Astrocyte (in vitro differentiated cells and primary cell): ENCODE data around the gene DIP2A. TPM values are rescaled to one million over a fixed set of nuclear protein-coding genes. Genes with fewer than 3 reads are reported as not detected.
A peak's percentile ranks its signal among the peaks of the same experiment; 100 is the strongest.

Source experiments
- DNase-seq: peaks from one replicate; pipeline ENCODE4 v3.0.0-alpha.2; 2010; ENCODE audit warnings: low read depth
- FAIRE-seq: peaks from 2 replicates; lab custom pipeline; 2011; peaks lifted over from hg19 to GRCh38; lab: Jason Lieb, UNC
- H2AFZ ChIP-seq: 2 replicates; pipeline ENCODE4 v1.6.0; 2012; ENCODE audit warnings: low read depth, low read length, inconsistent platforms
- H3K27ac ChIP-seq: 2 replicates; pipeline ENCODE4 v1.5.1; 2011; ENCODE audit warnings: low read depth, low read length, inconsistent platforms
- H3K27me3 ChIP-seq: 2 replicates; pipeline ENCODE4 v1.6.0; 2011; ENCODE audit warnings: low read length, inconsistent platforms; ENCODE audit not compliant: insufficient read depth
- H3K36me3 ChIP-seq: 2 replicates; pipeline ENCODE4 v1.5.1; 2011; ENCODE audit warnings: low read length, inconsistent platforms; ENCODE audit not compliant: insufficient read depth
- H3K4me1 ChIP-seq: 2 replicates; pipeline ENCODE4 v1.5.1; 2011; ENCODE audit warnings: low read length, inconsistent platforms; ENCODE audit not compliant: insufficient read depth
- H3K4me2 ChIP-seq: 2 replicates; pipeline ENCODE4 v1.6.0; 2012; ENCODE audit warnings: low read length, inconsistent platforms
- H3K4me3 ChIP-seq: 2 replicates; pipeline ENCODE4 v1.5.1; 2011; ENCODE audit warnings: low read depth, mild to moderate bottlenecking, low read length, inconsistent platforms; ENCODE audit not compliant: insufficient read depth
- H3K79me2 ChIP-seq: 2 replicates; pipeline ENCODE4 v1.6.0; 2012; ENCODE audit warnings: mild to moderate bottlenecking, low read length, inconsistent platforms; ENCODE audit not compliant: insufficient read depth
- H3K9ac ChIP-seq: 2 replicates; pipeline ENCODE4 v1.6.0; 2012; ENCODE audit warnings: mild to moderate bottlenecking, low read length, inconsistent platforms
- H3K9me3 ChIP-seq: 2 replicates; pipeline ENCODE4 v1.5.1; 2012; ENCODE audit warnings: low read depth, mild to moderate bottlenecking, low read length, inconsistent platforms; ENCODE audit not compliant: insufficient read depth
- H4K20me1 ChIP-seq: 2 replicates; pipeline ENCODE4 v1.6.0; 2012; ENCODE audit warnings: low read length, inconsistent platforms; ENCODE audit not compliant: insufficient read depth
- H3K27ac Mint-ChIP-seq: one replicate; pipeline ENCODE4 v1.8.0; 2021; ENCODE audit warnings: mild to moderate bottlenecking, mixed read lengths; ENCODE audit not compliant: unreplicated experiment
- H3K27me3 Mint-ChIP-seq: one replicate; pipeline ENCODE4 v1.8.0; 2021; ENCODE audit warnings: low read depth, mixed read lengths; ENCODE audit not compliant: unreplicated experiment
- H3K36me3 Mint-ChIP-seq: one replicate; pipeline ENCODE4 v1.8.0; 2021; ENCODE audit warnings: low read depth, mixed read lengths; ENCODE audit not compliant: unreplicated experiment
- H3K4me1 Mint-ChIP-seq: one replicate; pipeline ENCODE4 v1.8.0; 2021; ENCODE audit warnings: low read depth, mixed read lengths; ENCODE audit not compliant: unreplicated experiment
- H3K4me3 Mint-ChIP-seq: one replicate; pipeline ENCODE4 v1.8.0; 2021; ENCODE audit warnings: mild to moderate bottlenecking, moderate library complexity, mixed read lengths; ENCODE audit not compliant: unreplicated experiment
- H3K9me3 Mint-ChIP-seq: one replicate; pipeline ENCODE4 v1.8.0; 2021; ENCODE audit warnings: mild to moderate bottlenecking, mixed read lengths; ENCODE audit not compliant: unreplicated experiment
- CTCF ChIP-seq: IDR thresholded peaks from 2 replicates; pipeline ENCODE4 v1.5.1; 2011; ENCODE audit warnings: low read depth, mild to moderate bottlenecking, inconsistent platforms, low read length, moderate library complexity; ENCODE audit not compliant: insufficient read depth
- EZH2 ChIP-seq: IDR thresholded peaks from 2 replicates; pipeline ENCODE4 v1.6.1; 2012; ENCODE audit warnings: mild to moderate bottlenecking, low read length, inconsistent platforms; ENCODE audit not compliant: insufficient read depth
- total RNA-seq: library from RNA; stranded (reverse); gene quantifications from 2 replicates; pipeline ENCODE4 v1.2.1, GENCODE V29; 2021

DIP2A gene
- total RNA-seq, 1 donor from 2014 or later: 35.4 TPM

- Mint-ChIP-seq H3K9me3 (no peaks in the 10 kb centered on the region), H3K4me3 (peak overlapping the region; percentile 8), H3K27me3 (no peaks in the 10 kb centered on the region), H3K4me1 (peaks cover 13% of the 10 kb centered on the region), H3K36me3 (peaks cover 9% of the 10 kb centered on the region), H3K27ac (no peak overlapping the region)
- H3K4me3 ChIP-seq: no peak overlapping the region
- no peak overlapping the region for H3K27ac ChIP-seq
- H3K36me3 ChIP-seq: no peaks in the 10 kb centered on the region
- H3K4me1 ChIP-seq: no peaks in the 10 kb centered on the region
- DNase-seq (no peak), FAIRE-seq (no peak)
- H2AFZ ChIP-seq: no peak overlapping the region
- H3K27me3 ChIP-seq: no peaks in the 10 kb centered on the region
- no peaks in the 10 kb centered on the region for H3K9me3 ChIP-seq
- no peak overlapping the region for H3K4me2 ChIP-seq
- TF ChIP-seq CTCF (no peak), EZH2 (no peak)
- H3K9ac ChIP-seq: no peak overlapping the region
- H3K79me2 ChIP-seq: peaks cover 59% of the 10 kb centered on the region
- H4K20me1 ChIP-seq: peaks cover 55% of the 10 kb centered on the region
These were observed 13.6 kb downstream of the DIP2A start for GRCh38 chr21:46472246-46472645.

- Mint-ChIP-seq H3K4me1 (peaks cover 13% of the 10 kb centered on the region), H3K36me3 (peaks cover 9% of the 10 kb centered on the region), H3K4me3 (no peak overlapping the region), H3K27me3 (no peaks in the 10 kb centered on the region), H3K27ac (no peak overlapping the region), H3K9me3 (no peaks in the 10 kb centered on the region)
- no peaks in the 10 kb centered on the region for H3K4me1 ChIP-seq
- peaks cover 53% of the 10 kb centered on the region for H4K20me1 ChIP-seq
- TF ChIP-seq CTCF (no peak), EZH2 (no peak)
- H2AFZ ChIP-seq: no peak overlapping the region
- DNase-seq (no peak), FAIRE-seq (no peak)
- H3K9me3 ChIP-seq: no peaks in the 10 kb centered on the region
- peaks cover 60% of the 10 kb centered on the region for H3K79me2 ChIP-seq
- no peaks in the 10 kb centered on the region for H3K36me3 ChIP-seq
- H3K4me2 ChIP-seq: no peak overlapping the region
- no peak overlapping the region for H3K27ac ChIP-seq
- H3K4me3 ChIP-seq: no peak overlapping the region
- no peak overlapping the region for H3K9ac ChIP-seq
- no peaks in the 10 kb centered on the region for H3K27me3 ChIP-seq
These were observed 15.7 kb downstream of the DIP2A start for GRCh38 chr21:46474382-46474781.

GRCh38 chr21:46475296-46475695, 16.6 kb downstream of the DIP2A start:
- Mint-ChIP-seq H3K36me3 (peaks cover 8% of the 10 kb centered on the region), H3K4me3 (no peak overlapping the region), H3K9me3 (no peaks in the 10 kb centered on the region), H3K4me1 (peaks cover 13% of the 10 kb centered on the region), H3K27ac (no peak overlapping the region), H3K27me3 (no peaks in the 10 kb centered on the region)
- Histone ChIP-seq H3K27me3 (no peaks in the 10 kb centered on the region), H3K9ac (no peak overlapping the region), H4K20me1 (peaks cover 59% of the 10 kb centered on the region), H3K4me2 (no peak overlapping the region), H3K36me3 (no peaks in the 10 kb centered on the region), H3K79me2 (peaks cover 65% of the 10 kb centered on the region), H3K9me3 (no peaks in the 10 kb centered on the region), H2AFZ (no peak overlapping the region), H3K4me3 (no peak overlapping the region), H3K4me1 (no peaks in the 10 kb centered on the region), H3K27ac (no peak overlapping the region)
- DNase-seq (no peak), FAIRE-seq (no peak)
- TF ChIP-seq EZH2: no peak
- no peak for TF ChIP-seq CTCF
